Measurements from ENCODE around the gene PPM1K.

Gene PPM1K

DNA sequence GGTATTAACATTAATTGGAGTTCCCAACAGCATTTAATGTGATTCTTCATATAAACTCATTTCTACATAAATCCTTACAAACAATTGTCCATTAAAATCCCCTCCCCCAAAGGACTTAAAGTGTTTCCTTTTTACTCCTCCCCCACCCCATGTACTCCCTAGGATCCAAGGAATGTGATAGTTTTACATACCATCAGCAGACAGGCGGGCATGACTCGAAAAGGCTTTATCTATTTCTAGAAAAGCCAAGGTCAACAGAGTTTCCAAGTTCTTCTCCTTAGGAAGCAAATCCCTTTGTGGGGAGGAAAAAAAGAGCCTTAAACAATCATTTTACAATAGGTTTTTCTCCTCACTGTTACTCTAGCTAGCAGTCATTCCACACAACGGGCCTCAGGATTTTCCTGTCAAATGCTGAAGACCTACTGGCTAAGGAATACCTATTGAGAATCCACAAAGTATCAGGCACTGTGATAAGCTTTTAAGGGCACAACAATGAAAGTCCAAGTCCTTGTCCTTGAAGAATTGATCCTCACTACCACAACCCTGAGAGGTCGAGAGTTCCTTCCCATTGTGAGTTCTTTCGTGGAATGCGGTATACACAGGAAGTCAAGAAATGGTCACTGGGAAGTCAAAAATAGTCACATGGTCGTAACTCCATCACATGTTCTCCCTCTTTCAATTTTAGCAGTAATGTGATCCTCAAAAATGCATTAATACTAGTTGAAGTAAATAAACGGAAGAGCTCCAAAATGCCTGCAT lies 7.2 kb downstream of the PPM1K start:
- TF ChIP-seq CTCF (IDR thresholded peaks at IDR 0.05; ENCODE audit: low read depth, low read length, missing control alignments) = no peak
- no peak overlapping the region for H3K4me3 ChIP-seq (ENCODE audit: low read depth, low read length)
- no peak for DNase-seq (ENCODE audit: low read depth)
- in situ Hi-C loops (cut with HindIII; ENCODE audit: low sequenced_read_pairs) = no loop called here

GRCh38 chr4:88275949-88276515 lies 8.3 kb downstream of the PPM1K start:
- in situ Hi-C loops (cut with HindIII; ENCODE audit: low sequenced_read_pairs) = no loop called here

GRCh38 chr4:88275516-88275915 lies 8.8 kb downstream of the PPM1K start:
- no peak overlapping the region for H3K4me3 ChIP-seq (ENCODE audit: low read depth, low read length)
- DNase-seq (ENCODE audit: low read depth) = no peak
- in situ Hi-C loops (cut with HindIII; ENCODE audit: low sequenced_read_pairs) = no loop called here
- no peak for TF ChIP-seq CTCF (IDR thresholded peaks at IDR 0.05; ENCODE audit: low read depth, low read length, missing control alignments)

More at GRCh38 chr4:88275949-88276515, 8.3 kb downstream of the PPM1K start:
- no peak overlapping the region for H3K4me3 ChIP-seq (ENCODE audit: low read depth, low read length)
- DNase-seq (ENCODE audit: low read depth) = no peak
- no peak for TF ChIP-seq CTCF (IDR thresholded peaks at IDR 0.05; ENCODE audit: low read depth, low read length, missing control alignments)

- in situ Hi-C loops (cut with HindIII; ENCODE audit: low sequenced_read_pairs) = no loop called here
- DNase-seq (ENCODE audit: low read depth) = no peak
- no peak overlapping the region for H3K4me3 ChIP-seq (ENCODE audit: low read depth, low read length)
- no peak for TF ChIP-seq CTCF (IDR thresholded peaks at IDR 0.05; ENCODE audit: low read depth, low read length, missing control alignments)
These were observed 15.4 kb downstream of the PPM1K start for GRCh38 chr4:88268913-88269312.

GRCh38 chr4:88264336-88264735 lies 20.0 kb downstream of the PPM1K start:
- in situ Hi-C loops (cut with HindIII; ENCODE audit: low sequenced_read_pairs) = no loop called here
- TF ChIP-seq CTCF (IDR thresholded peaks at IDR 0.05; ENCODE audit: low read depth, low read length, missing control alignments) = no peak
- H3K4me3 ChIP-seq (ENCODE audit: low read depth, low read length) = no peak overlapping the region
- DNase-seq (ENCODE audit: low read depth) = no peak

GRCh38 chr4:88257726-88258125 lies 26.6 kb downstream of the PPM1K start:
- DNase-seq (ENCODE audit: low read depth) = no peak
- in situ Hi-C loops (cut with HindIII; ENCODE audit: low sequenced_read_pairs) = no loop called here
- no peak overlapping the region for H3K4me3 ChIP-seq (ENCODE audit: low read depth, low read length)
- no peak for TF ChIP-seq CTCF (IDR thresholded peaks at IDR 0.05; ENCODE audit: low read depth, low read length, missing control alignments)

Measured in astrocyte of the cerebellum (primary cell).